CD8-positive, alpha-beta memory T cell (primary cell): Measurements from ENCODE around the gene ARID3A. TPM values are rescaled to one million over a fixed set of nuclear protein-coding genes. Genes with fewer than 3 reads are reported as not detected.

Source experiments
- CTCF ChIA-PET: fragments of 350-600 bp; sonication (Branson Sonifier 250); formaldehyde crosslinking; loops from one replicate; lab custom pipeline; 2021; ENCODE audit warnings: antibody characterized with exemption; lab: Charles Lee
- POLR2A ChIA-PET: fragments of 350-600 bp; sonication (Branson Sonifier 250); formaldehyde crosslinking; loops from one replicate; lab custom pipeline; 2021; ENCODE audit warnings: antibody characterized with exemption; lab: Charles Lee
- DNase-seq, 5 donors: peaks; one replicate each; pipeline versions ENCODE4 v3.0.0 to v3.0.0-alpha.2; 2020 to 2022; ENCODE audit warnings: mixed read lengths in 1 of 5
- H3K27ac ChIP-seq: one replicate; pipeline ENCODE4 v1.7.0; 2013; ENCODE audit warnings: low read depth, mild to moderate bottlenecking, low read length, moderate library complexity
- H3K27me3 ChIP-seq: 2 replicates; pipeline ENCODE4 v1.7.0; 2013; ENCODE audit warnings: low read length, mild to moderate bottlenecking; ENCODE audit not compliant: insufficient read depth, poor library complexity, severe bottlenecking
- H3K36me3 ChIP-seq: 2 replicates; pipeline ENCODE4 v1.7.0; 2013; ENCODE audit warnings: mild to moderate bottlenecking, low read length, moderate library complexity; ENCODE audit not compliant: insufficient read depth
- H3K4me1 ChIP-seq: 2 replicates; pipeline ENCODE4 v1.7.0; 2013; ENCODE audit warnings: mild to moderate bottlenecking, low read length, moderate library complexity; ENCODE audit not compliant: insufficient read depth
- H3K4me3 ChIP-seq: 2 replicates; pipeline ENCODE4 v1.7.0; 2013; ENCODE audit warnings: mild to moderate bottlenecking, low read length
- H3K9me3 ChIP-seq: 2 replicates; pipeline ENCODE4 v1.7.0; 2013; ENCODE audit warnings: mild to moderate bottlenecking, low read length
- H3K27ac Mint-ChIP-seq, 8 donors: one replicate each; pipeline ENCODE4 v1.8.0; 2020 to 2021; ENCODE audit warnings: mixed read lengths in 8 of 8, mild to moderate bottlenecking in 6 of 8, inconsistent platforms in 3 of 8, moderate library complexity in 3 of 8
- H3K27me3 Mint-ChIP-seq, 2 donors: one replicate each; pipeline ENCODE4 v1.8.0; 2020 to 2021; ENCODE audit warnings: mixed read lengths in 2 of 2, mild to moderate bottlenecking in 1 of 2, moderate library complexity in 1 of 2
- H3K36me3 Mint-ChIP-seq, 3 donors: one replicate each; pipeline ENCODE4 v1.8.0; 2020 to 2021; ENCODE audit warnings: mixed read lengths in 3 of 3, inconsistent platforms in 1 of 3, mild to moderate bottlenecking in 1 of 3
- H3K4me1 Mint-ChIP-seq, 3 donors: one replicate each; pipeline ENCODE4 v1.8.0; 2020 to 2021; ENCODE audit warnings: mixed read lengths in 3 of 3, inconsistent platforms in 1 of 3, mild to moderate bottlenecking in 1 of 3
- H3K4me3 Mint-ChIP-seq, 7 donors: one replicate each; pipeline ENCODE4 v1.8.0; 2020 to 2021; ENCODE audit warnings: mixed read lengths in 7 of 7, mild to moderate bottlenecking in 6 of 7, moderate library complexity in 4 of 7, inconsistent platforms in 2 of 7
- H3K9me3 Mint-ChIP-seq, 5 donors: one replicate each; pipeline ENCODE4 v1.8.0; 2020 to 2022; ENCODE audit warnings: mixed read lengths in 5 of 5, mild to moderate bottlenecking in 3 of 5, moderate library complexity in 2 of 5, inconsistent platforms in 1 of 5
- polyA plus RNA-seq: library from polyadenylated mRNA; unstranded; fragments of 300-500 nt; fragmentation: Illumina TruSeq; gene quantifications from one replicate; pipeline ENCODE4 v1.2.3, GENCODE V29; 2021
- total RNA-seq, 2 experiments: library from RNA; stranded (reverse); gene quantifications; one replicate each; pipeline ENCODE4 v1.2.3, GENCODE V29; 2021

The ARID3A gene
- total and polyA plus RNA-seq, 3 experiments from 2014 or later, result 0.49 to 15.9 (median 12.8) TPM

- Histone ChIP-seq H3K36me3 (peaks cover 3% of the 10 kb centered on the region), H3K27ac (peak overlapping the region; percentile 16), H3K9me3 (no peaks in the 10 kb centered on the region), H3K27me3 (no peaks in the 10 kb centered on the region), H3K4me3 (no peak overlapping the region), H3K4me1 (no peaks in the 10 kb centered on the region)
- H3K4me3 Mint-ChIP-seq, result no peak overlapping the region
- no peak for DNase-seq
- H3K9me3 Mint-ChIP-seq, result no peaks in the 10 kb centered on the region
- CTCF ChIA-PET, result interaction anchor here (1.7 kb wide), 1 partner anchor 98 kb away, joined by 4 read pairs; no protein-coding TSS in a partner anchor
- H3K27ac Mint-ChIP-seq, result no peak overlapping the region
- POLR2A ChIA-PET, result interaction anchor here (0.5 to 0.7 kb wide), 2 partner anchors 16 to 48 kb away, joined by 3 read pairs; no protein-coding TSS in a partner anchor
- H3K27me3 Mint-ChIP-seq, result no peaks in the 10 kb centered on the region
- no peaks in the 10 kb centered on the region for H3K4me1 Mint-ChIP-seq
- H3K36me3 Mint-ChIP-seq, result peaks cover 0 to 15% (median 4%) of the 10 kb centered on the region in 3 donors
Measured at GRCh38 chr19:961866-962620, 36.2 kb downstream of the ARID3A start.

- Mint-ChIP-seq H3K9me3 (no peaks in the 10 kb centered on the region), H3K27me3 (no peaks in the 10 kb centered on the region), H3K4me1 (no peaks in the 10 kb centered on the region), H3K4me3 (no peak overlapping the region), H3K36me3 (peaks cover 0 to 19% (median 5%) of the 10 kb centered on the region in 3 donors), H3K27ac (no peak overlapping the region)
- H3K27ac ChIP-seq, result no peak overlapping the region
- H3K36me3 ChIP-seq, result peaks cover 3% of the 10 kb centered on the region
- ChIA-PET POLR2A (no interaction called here), CTCF (no interaction called here)
- H3K9me3 ChIP-seq, result no peaks in the 10 kb centered on the region
- no peaks in the 10 kb centered on the region for H3K4me1 ChIP-seq
- H3K27me3 ChIP-seq, result no peaks in the 10 kb centered on the region
- H3K4me3 ChIP-seq, result no peak overlapping the region
- no peak for DNase-seq
Measured at GRCh38 chr19:962683-963400, 37.0 kb downstream of the ARID3A start.

GRCh38 chr19:963486-963951 is 37.7 kb downstream of the ARID3A start:
- H3K27ac Mint-ChIP-seq, result no peak overlapping the region
- ChIA-PET CTCF (no interaction called here), POLR2A (no interaction called here)
- no peaks in the 10 kb centered on the region for H3K4me1 Mint-ChIP-seq
- Histone ChIP-seq H3K27me3 (no peaks in the 10 kb centered on the region), H3K36me3 (peaks cover 3% of the 10 kb centered on the region), H3K4me3 (no peak overlapping the region), H3K9me3 (no peaks in the 10 kb centered on the region), H3K27ac (no peak overlapping the region), H3K4me1 (no peaks in the 10 kb centered on the region)
- H3K27me3 Mint-ChIP-seq, result no peaks in the 10 kb centered on the region
- H3K36me3 Mint-ChIP-seq, result peaks cover 0 to 23% (median 5%) of the 10 kb centered on the region in 3 donors
- H3K9me3 Mint-ChIP-seq, result no peaks in the 10 kb centered on the region
- H3K4me3 Mint-ChIP-seq, result no peak overlapping the region
- DNase-seq, result no peak

- Histone ChIP-seq H3K4me3 (no peak overlapping the region), H3K27me3 (no peaks in the 10 kb centered on the region), H3K27ac (no peak overlapping the region), H3K9me3 (no peaks in the 10 kb centered on the region), H3K4me1 (no peaks in the 10 kb centered on the region), H3K36me3 (peaks cover 3% of the 10 kb centered on the region)
- Mint-ChIP-seq H3K27me3 (no peaks in the 10 kb centered on the region), H3K9me3 (no peaks in the 10 kb centered on the region), H3K4me3 (no peak overlapping the region), H3K27ac (no peak overlapping the region), H3K36me3 (peaks cover 0 to 28% (median 5%) of the 10 kb centered on the region in 3 donors), H3K4me1 (no peaks in the 10 kb centered on the region)
- DNase-seq, result no peak
- POLR2A ChIA-PET, result no interaction called here
- CTCF ChIA-PET, result no interaction called here
Measured at GRCh38 chr19:964116-964520, 38.3 kb downstream of the ARID3A start.

GRCh38 chr19:964761-965694 is 39.2 kb downstream of the ARID3A start:
- Mint-ChIP-seq H3K27ac (peak overlapping the region in 2 of 8 donors; percentile 54 to 67), H3K9me3 (no peaks in the 10 kb centered on the region), H3K4me1 (no peaks in the 10 kb centered on the region), H3K36me3 (peaks cover 0 to 28% (median 5%) of the 10 kb centered on the region in 3 donors), H3K27me3 (no peaks in the 10 kb centered on the region), H3K4me3 (no peak overlapping the region)
- DNase-seq, result no peak
- H3K9me3 ChIP-seq, result no peaks in the 10 kb centered on the region
- CTCF ChIA-PET, result interaction anchor here (1.2 to 1.6 kb wide), 2 partner anchors 19 to 32 kb away, joined by 4 to 5 read pairs; partner anchors contain the start of gene WDR18
- POLR2A ChIA-PET, result no interaction called here
- H3K27me3 ChIP-seq, result no peaks in the 10 kb centered on the region
- no peaks in the 10 kb centered on the region for H3K4me1 ChIP-seq
- no peak overlapping the region for H3K4me3 ChIP-seq
- H3K27ac ChIP-seq, result no peak overlapping the region
- peaks cover 3% of the 10 kb centered on the region for H3K36me3 ChIP-seq

- Histone ChIP-seq H3K4me1 (no peaks in the 10 kb centered on the region), H3K27ac (no peak overlapping the region), H3K4me3 (no peak overlapping the region), H3K9me3 (no peaks in the 10 kb centered on the region), H3K27me3 (no peaks in the 10 kb centered on the region), H3K36me3 (peaks cover 7% of the 10 kb centered on the region)
- CTCF ChIA-PET, result interaction anchor here (0.7 kb wide), 1 partner anchor 13 kb away, joined by 3 read pairs; no protein-coding TSS in a partner anchor
- H3K4me1 Mint-ChIP-seq, result no peaks in the 10 kb centered on the region
- peaks cover 4 to 5% (median 5%) of the 10 kb centered on the region in 5 donors for H3K9me3 Mint-ChIP-seq
- no peak overlapping the region for H3K4me3 Mint-ChIP-seq
- peak overlapping the region in 1 of 8 donors; percentile 68 for H3K27ac Mint-ChIP-seq
- POLR2A ChIA-PET, result interaction anchor here (0.7 kb wide), 1 partner anchor 1565 kb away, joined by 4 read pairs; no protein-coding TSS in a partner anchor
- peaks cover 10 to 38% (median 11%) of the 10 kb centered on the region in 3 donors for H3K36me3 Mint-ChIP-seq
- no peak for DNase-seq
- H3K27me3 Mint-ChIP-seq, result no peaks in the 10 kb centered on the region
Measured at GRCh38 chr19:966485-967088, 40.8 kb downstream of the ARID3A start.

- no peaks in the 10 kb centered on the region for H3K27me3 ChIP-seq
- H3K4me1 ChIP-seq, result no peaks in the 10 kb centered on the region
- peaks cover 4 to 7% (median 5%) of the 10 kb centered on the region in 5 donors for H3K9me3 Mint-ChIP-seq
- H3K36me3 Mint-ChIP-seq, result peaks cover 10 to 36% (median 15%) of the 10 kb centered on the region in 3 donors
- H3K4me3 ChIP-seq, result no peak overlapping the region
- H3K4me3 Mint-ChIP-seq, result no peak overlapping the region
- H3K27ac Mint-ChIP-seq, result no peak overlapping the region
- no peaks in the 10 kb centered on the region for H3K4me1 Mint-ChIP-seq
- POLR2A ChIA-PET, result no interaction called here
- H3K36me3 ChIP-seq, result peaks cover 4% of the 10 kb centered on the region
- H3K27ac ChIP-seq, result no peak overlapping the region
- DNase-seq, result no peak
- no peaks in the 10 kb centered on the region for H3K27me3 Mint-ChIP-seq
- CTCF ChIA-PET, result interaction anchor here (1.7 to 1.8 kb wide), 2 partner anchors 35 to 48 kb away, joined by 4 to 5 read pairs; no protein-coding TSS in a partner anchor
- no peaks in the 10 kb centered on the region for H3K9me3 ChIP-seq
Measured at GRCh38 chr19:970695-971094, 44.9 kb downstream of the ARID3A start.
